ENCODE data around the gene PDPN.

DNA sequence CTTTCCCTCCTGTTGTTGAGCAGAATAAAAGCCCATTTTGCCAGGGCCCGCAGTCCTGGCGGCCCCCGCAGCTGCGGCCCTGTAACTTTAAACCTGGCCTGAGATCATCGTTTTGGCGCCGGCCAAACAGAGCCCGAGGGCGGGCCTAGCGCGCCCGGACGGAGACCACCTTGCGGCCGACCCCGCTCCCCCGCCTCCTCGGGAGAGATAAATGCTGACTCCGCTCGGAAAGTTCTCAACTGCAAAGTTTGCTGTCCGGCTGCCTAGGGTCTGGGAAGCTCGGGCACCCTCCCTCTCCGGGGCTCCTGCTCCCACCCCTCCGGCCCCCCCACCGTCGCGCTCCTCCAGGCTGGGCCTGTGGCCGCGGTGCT is at the start of gene PDPN:
- TF ChIP-seq POLR2A (IDR thresholded peaks at IDR 0.05) (peak in 1 of 4 donors; percentile 4), POLR2AphosphoS5 (IDR thresholded peaks at IDR 0.05) (no peak), EP300 (IDR thresholded peaks at IDR 0.05) (no peak)
- TF ChIP-seq, protein P1, sequence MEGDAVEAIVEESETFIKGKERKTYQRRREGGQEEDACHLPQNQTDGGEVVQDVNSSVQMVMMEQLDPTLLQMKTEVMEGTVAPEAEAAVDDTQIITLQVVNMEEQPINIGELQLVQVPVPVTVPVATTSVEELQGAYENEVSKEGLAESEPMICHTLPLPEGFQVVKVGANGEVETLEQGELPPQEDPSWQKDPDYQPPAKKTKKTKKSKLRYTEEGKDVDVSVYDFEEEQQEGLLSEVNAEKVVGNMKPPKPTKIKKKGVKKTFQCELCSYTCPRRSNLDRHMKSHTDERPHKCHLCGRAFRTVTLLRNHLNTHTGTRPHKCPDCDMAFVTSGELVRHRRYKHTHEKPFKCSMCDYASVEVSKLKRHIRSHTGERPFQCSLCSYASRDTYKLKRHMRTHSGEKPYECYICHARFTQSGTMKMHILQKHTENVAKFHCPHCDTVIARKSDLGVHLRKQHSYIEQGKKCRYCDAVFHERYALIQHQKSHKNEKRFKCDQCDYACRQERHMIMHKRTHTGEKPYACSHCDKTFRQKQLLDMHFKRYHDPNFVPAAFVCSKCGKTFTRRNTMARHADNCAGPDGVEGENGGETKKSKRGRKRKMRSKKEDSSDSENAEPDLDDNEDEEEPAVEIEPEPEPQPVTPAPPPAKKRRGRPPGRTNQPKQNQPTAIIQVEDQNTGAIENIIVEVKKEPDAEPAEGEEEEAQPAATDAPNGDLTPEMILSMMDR (IDR thresholded peaks at IDR 0.05), result no peak

Data from upper lobe of left lung (tissue), 4 donors.